SK-N-SH (cell line): ENCODE results near the gene MAP3K2. TPM values are rescaled to one million over a fixed set of nuclear protein-coding genes. Genes with fewer than 3 reads are reported as not detected.

Experiments used
- CTCF ChIA-PET: fragments of 300-600, 350-600 bp; formaldehyde crosslinking; extraction: SDS; loops from one replicate; lab custom pipeline; 2021; lab: Yijun Ruan, JAX
- POLR2A ChIA-PET: fragments of 350-600 bp; sonication (Branson Sonifier 250); formaldehyde crosslinking; extraction: SDS; loops from one replicate; lab custom pipeline; 2020; ENCODE audit warnings: antibody characterized with exemption, inconsistent platforms; lab: Yijun Ruan, JAX
- DNase-seq: peaks from one replicate; pipeline ENCODE4 v3.0.0; 2012
- H2AFZ ChIP-seq: fragments of 200-600 bp; sonication (generic); 2 replicates; pipeline ENCODE4 v1.8.1; 2016; ENCODE audit warnings: antibody characterized with exemption, mild to moderate bottlenecking, low read depth
- H3F3A ChIP-seq: fragments of 200-600 bp; sonication (generic); replicated peaks from 2 replicates; pipeline ENCODE3; 2016; ENCODE audit warnings: antibody characterized with exemption, mild to moderate bottlenecking; ENCODE audit not compliant: insufficient read depth
- H3K27ac ChIP-seq, 2 experiments: fragments of 200-500 bp in 1 of 2; fragments of 200-600 bp in 1 of 2; sonication (Bioruptor generic) in 1 of 2; sonication (generic), shearing (Covaris generic) in 1 of 2; 2 replicates each; pipeline versions ENCODE4 v1.5.1 to v1.6.1; 2014 to 2016; ENCODE audit warnings: low read depth in 2 of 2, inconsistent platforms in 1 of 2, low read length in 1 of 2, mild to moderate bottlenecking in 1 of 2, mixed read lengths in 1 of 2
- H3K27me3 ChIP-seq: fragments of 200-600 bp; sonication (generic), shearing (Covaris generic); 2 replicates; pipeline ENCODE4 v1.6.1; 2016; ENCODE audit warnings: mixed run types; ENCODE audit not compliant: insufficient read depth
- H3K36me3 ChIP-seq, 2 experiments: fragments of 200-500 bp in 1 of 2; fragments of 200-600 bp in 1 of 2; sonication (Bioruptor generic) in 1 of 2; sonication (generic) in 1 of 2; replicated peaks in 1 of 2; 2 replicates each; pipeline versions ENCODE3 to v1.5.1; 2014 to 2016; ENCODE audit warnings: low read length in 1 of 2, mild to moderate bottlenecking in 1 of 2; ENCODE audit not compliant: insufficient read depth in 2 of 2, control insufficient read depth in 1 of 2
- H3K4me1 ChIP-seq, 2 experiments: fragments of 200-500 bp in 1 of 2; fragments of 200-600 bp in 1 of 2; sonication (Bioruptor generic) in 1 of 2; sonication (generic), shearing (Covaris generic) in 1 of 2; 2 replicates each; pipeline versions ENCODE4 v1.5.1 to v1.6.1; 2014 to 2016; ENCODE audit warnings: low read depth in 1 of 2, low read length in 1 of 2, mixed run types in 1 of 2; ENCODE audit not compliant: insufficient read depth in 2 of 2, control insufficient read depth in 1 of 2
- H3K4me2 ChIP-seq: fragments of 200-600 bp; sonication (generic), shearing (Covaris generic); 2 replicates; pipeline ENCODE4 v1.6.1; 2017; ENCODE audit warnings: mixed run types
- H3K4me3 ChIP-seq, 2 experiments: fragments of 200-500 bp in 1 of 2; fragments of 200-600 bp in 1 of 2; sonication (Bioruptor generic) in 1 of 2; sonication (generic), shearing (Covaris generic) in 1 of 2; 2 replicates each; pipeline versions ENCODE4 v1.5.1 to v1.8.1; 2014 to 2016; ENCODE audit warnings: low read depth in 2 of 2, inconsistent platforms in 1 of 2, low read length in 1 of 2, mild to moderate bottlenecking in 1 of 2, mixed read lengths in 1 of 2, moderate library complexity in 1 of 2
- H3K79me2 ChIP-seq: fragments of 200-600 bp; sonication (generic); 2 replicates; pipeline ENCODE4 v1.8.1; 2017; ENCODE audit warnings: mild to moderate bottlenecking; ENCODE audit not compliant: insufficient read depth
- H3K9ac ChIP-seq: fragments of 200-600 bp; sonication (generic); 2 replicates; pipeline ENCODE4 v1.6.1; 2017; ENCODE audit warnings: mixed run types
- H3K9me2 ChIP-seq: fragments of 200-600 bp; sonication (generic); 2 replicates; pipeline ENCODE4 v1.6.1; 2017; ENCODE audit warnings: mixed run types
- H3K9me3 ChIP-seq: fragments of 200-600 bp; sonication (generic); 2 replicates; pipeline ENCODE4 v1.6.1; 2017; ENCODE audit warnings: mixed run types, mild to moderate bottlenecking, moderate library complexity
- H4K20me1 ChIP-seq: fragments of 200-600 bp; sonication (generic); 2 replicates; pipeline ENCODE4 v1.6.1; 2017; ENCODE audit warnings: mild to moderate bottlenecking, mixed run types; ENCODE audit not compliant: insufficient read depth
- EP300 ChIP-seq, 2 experiments: IDR thresholded peaks; 2 replicates each; pipeline versions ENCODE4 v1.4.0 to v1.6.1; 2012; ENCODE audit warnings: borderline replicate concordance in 1 of 2, low read depth in 1 of 2, low read length in 1 of 2
- EZH2phosphoT487 ChIP-seq: fragments of 200-600 bp; sonication (generic); IDR thresholded peaks from 2 replicates; pipeline ENCODE4 v1.6.1; 2017; ENCODE audit warnings: low read depth, mixed run types, mild to moderate bottlenecking, antibody characterized with exemption, moderate library complexity, borderline replicate concordance
- FOXJ3 ChIP-seq: sonication (generic); formaldehyde crosslinking; IDR thresholded peaks from 2 replicates; pipeline ENCODE4 v1.5.1; 2020; ENCODE audit warnings: mild to moderate bottlenecking, missing genetic modification reagents
- FOXM1 ChIP-seq: IDR thresholded peaks from 2 replicates; pipeline ENCODE4 v1.4.0; 2012; ENCODE audit warnings: low read depth, mild to moderate bottlenecking
- GABPA ChIP-seq: IDR thresholded peaks from 2 replicates; pipeline ENCODE4 v1.4.0; 2012; ENCODE audit warnings: low read depth, mild to moderate bottlenecking
- GATA2 ChIP-seq: sonication (generic); formaldehyde crosslinking; IDR thresholded peaks from 2 replicates; pipeline ENCODE4 v1.5.0; 2020; ENCODE audit warnings: mild to moderate bottlenecking, missing genetic modification reagents
- JUND ChIP-seq: IDR thresholded peaks from 2 replicates; pipeline ENCODE4 v1.4.0; 2012
- NFIC ChIP-seq: IDR thresholded peaks from 2 replicates; pipeline ENCODE4 v1.4.0; 2012; ENCODE audit warnings: borderline replicate concordance
- PBX3 ChIP-seq: IDR thresholded peaks from 2 replicates; pipeline ENCODE4; 2012
- RAD21 ChIP-seq: IDR thresholded peaks from 2 replicates; pipeline ENCODE4 v1.6.1; 2012; ENCODE audit warnings: mild to moderate bottlenecking, low read length
- RCOR1 ChIP-seq: fragments of 150-350 bp; IDR thresholded peaks from 2 replicates; pipeline ENCODE4 v1.6.1; 2017; ENCODE audit warnings: antibody characterized with exemption, low read length
- RXRA ChIP-seq: IDR thresholded peaks from 2 replicates; pipeline ENCODE4 v1.4.0; 2012; ENCODE audit warnings: low read depth, mild to moderate bottlenecking, borderline replicate concordance
- SIN3A ChIP-seq: IDR thresholded peaks from 2 replicates; pipeline ENCODE4 v1.6.1; 2012; ENCODE audit warnings: low read depth, mild to moderate bottlenecking, low read length, moderate library complexity, borderline replicate concordance
- TAF1 ChIP-seq: IDR thresholded peaks from 2 replicates; pipeline ENCODE4 v1.6.1; 2012; ENCODE audit warnings: low read depth, mild to moderate bottlenecking, low read length, moderate library complexity, borderline replicate concordance
- WGBS: methylation state at CpG from one replicate; pipeline ENCODE4 v1.1.6; 2017; ENCODE audit warnings: low lambda C conversion rate; 5-methylcytosine and 5-hydroxymethylcytosine counted together
- polyA plus RNA-seq, 3 experiments: library from polyadenylated mRNA; depleted of rRNA; stranded (reverse); fragments of >200 nt; gene quantifications; 2 replicates each; pipeline ENCODE4 v1.2.3, GENCODE V29; 2012
- TF ChIP-seq, protein P1 (sequence below): fragments of 150-350 bp; IDR thresholded peaks from 2 replicates; pipeline ENCODE4 v1.6.1; 2016; ENCODE audit warnings: mild to moderate bottlenecking, low read depth, low read length
- TF ChIP-seq, protein P2 (sequence below): fragments of 200-600 bp; sonication (generic); IDR thresholded peaks from 2 replicates; pipeline ENCODE4 v1.6.1; 2017; ENCODE audit warnings: antibody characterized with exemption, mild to moderate bottlenecking, moderate library complexity
- TF ChIP-seq, protein P3 (sequence below): IDR thresholded peaks from 2 replicates; pipeline ENCODE4 v1.4.0; 2012; ENCODE audit warnings: low read depth, borderline replicate concordance

Gene MAP3K2
- polyA plus RNA-seq, 1 of the 3 experiments (the other 2 are of a cell fraction) = 2.7 TPM

DNA sequence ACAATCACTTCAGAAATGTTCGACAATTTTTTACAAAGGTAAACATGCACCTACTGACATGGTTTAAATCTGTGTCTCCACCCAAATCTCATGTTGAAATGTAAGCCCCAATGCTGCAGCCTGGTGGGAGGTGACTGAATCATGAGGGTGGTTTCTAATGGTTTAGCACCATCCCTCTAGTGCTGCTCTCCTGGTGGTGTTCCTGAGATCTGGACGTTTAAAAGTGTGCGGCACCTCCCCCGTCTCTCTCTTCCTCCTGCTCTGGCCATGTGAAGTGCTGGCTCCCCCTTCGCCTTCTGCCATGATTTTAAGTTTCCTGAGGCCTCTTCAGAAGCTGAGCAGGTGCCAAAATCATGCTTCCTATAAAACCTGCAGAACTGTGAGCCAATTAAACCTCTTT, 28.3 kb downstream of the MAP3K2 start:
- WGBS = 79% methylated on average over 5 of the region's 5 CpGs
- Histone ChIP-seq H3K27ac (no peak overlapping the region), H2AFZ (no peak overlapping the region), H3K4me2 (no peak overlapping the region), H3K4me1 (peaks cover 10 to 15% of the 10 kb centered on the region in 2 experiments; a peak in 3 of 4 replicates), H3F3A (peaks cover 6% of the 10 kb centered on the region), H3K9me2 (no peaks in the 10 kb centered on the region), H3K4me3 (no peak overlapping the region), H3K9me3 (no peaks in the 10 kb centered on the region), H3K27me3 (no peaks in the 10 kb centered on the region), H3K79me2 (peaks cover 100% of the 10 kb centered on the region), H3K9ac (no peak overlapping the region), H3K36me3 (peaks cover 0 to 6% of the 10 kb centered on the region in 2 experiments), H4K20me1 (peaks cover 81% of the 10 kb centered on the region)
- CTCF ChIA-PET = interaction anchor here (0.6 kb wide), 1 partner anchor 1377 kb away, joined by 3 read pairs; no protein-coding TSS in a partner anchor
- TF ChIP-seq, protein P1, sequence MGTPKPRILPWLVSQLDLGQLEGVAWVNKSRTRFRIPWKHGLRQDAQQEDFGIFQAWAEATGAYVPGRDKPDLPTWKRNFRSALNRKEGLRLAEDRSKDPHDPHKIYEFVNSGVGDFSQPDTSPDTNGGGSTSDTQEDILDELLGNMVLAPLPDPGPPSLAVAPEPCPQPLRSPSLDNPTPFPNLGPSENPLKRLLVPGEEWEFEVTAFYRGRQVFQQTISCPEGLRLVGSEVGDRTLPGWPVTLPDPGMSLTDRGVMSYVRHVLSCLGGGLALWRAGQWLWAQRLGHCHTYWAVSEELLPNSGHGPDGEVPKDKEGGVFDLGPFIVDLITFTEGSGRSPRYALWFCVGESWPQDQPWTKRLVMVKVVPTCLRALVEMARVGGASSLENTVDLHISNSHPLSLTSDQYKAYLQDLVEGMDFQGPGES = no peak
- TF ChIP-seq GABPA (no peak), RAD21 (no peak), RXRA (no peak)
- POLR2A ChIA-PET = no interaction called here
- DNase-seq = no peak

DNA sequence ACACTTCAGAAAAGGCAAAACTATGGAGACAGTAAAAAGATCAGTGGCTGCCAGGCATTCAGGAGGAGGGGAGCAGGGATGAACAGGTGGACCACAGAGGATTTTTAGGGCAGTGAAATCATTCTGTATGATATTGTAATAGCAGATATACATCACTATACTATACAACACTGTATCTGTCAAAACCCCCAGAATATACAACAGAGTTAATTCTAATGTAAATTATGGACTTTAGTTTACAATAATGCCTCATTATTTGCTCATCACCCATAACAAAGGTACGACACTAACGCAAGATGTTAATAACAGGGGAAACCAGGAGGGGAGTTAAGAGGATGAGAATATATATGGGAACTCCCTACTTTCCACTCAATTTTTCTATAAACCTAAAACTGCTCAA, 28.8 kb downstream of the MAP3K2 start:
- H3K4me3 ChIP-seq = no peak overlapping the region
- H3K9ac ChIP-seq = no peak overlapping the region
- H3K79me2 ChIP-seq = peaks cover 100% of the 10 kb centered on the region
- H3K9me3 ChIP-seq = no peaks in the 10 kb centered on the region
- peaks cover 10 to 15% of the 10 kb centered on the region in 2 experiments; a peak in 3 of 4 replicates for H3K4me1 ChIP-seq
- 100% methylated on average over 2 of the region's 2 CpGs for WGBS
- no peak overlapping the region for H3K4me2 ChIP-seq
- H4K20me1 ChIP-seq = peaks cover 80% of the 10 kb centered on the region
- no peaks in the 10 kb centered on the region for H3K9me2 ChIP-seq
- ChIA-PET CTCF (no interaction called here), POLR2A (no interaction called here)
- H3F3A ChIP-seq = peaks cover 6% of the 10 kb centered on the region
- peaks cover 0 to 6% of the 10 kb centered on the region in 2 experiments for H3K36me3 ChIP-seq
- TF ChIP-seq RXRA = no peak
- TF ChIP-seq EP300 (IDR thresholded peaks at IDR 0.05; ENCODE audit: borderline replicate concordance in 1 of 2, low read depth in 1 of 2, low read length in 1 of 2) = no peak
- TF ChIP-seq, protein P2, sequence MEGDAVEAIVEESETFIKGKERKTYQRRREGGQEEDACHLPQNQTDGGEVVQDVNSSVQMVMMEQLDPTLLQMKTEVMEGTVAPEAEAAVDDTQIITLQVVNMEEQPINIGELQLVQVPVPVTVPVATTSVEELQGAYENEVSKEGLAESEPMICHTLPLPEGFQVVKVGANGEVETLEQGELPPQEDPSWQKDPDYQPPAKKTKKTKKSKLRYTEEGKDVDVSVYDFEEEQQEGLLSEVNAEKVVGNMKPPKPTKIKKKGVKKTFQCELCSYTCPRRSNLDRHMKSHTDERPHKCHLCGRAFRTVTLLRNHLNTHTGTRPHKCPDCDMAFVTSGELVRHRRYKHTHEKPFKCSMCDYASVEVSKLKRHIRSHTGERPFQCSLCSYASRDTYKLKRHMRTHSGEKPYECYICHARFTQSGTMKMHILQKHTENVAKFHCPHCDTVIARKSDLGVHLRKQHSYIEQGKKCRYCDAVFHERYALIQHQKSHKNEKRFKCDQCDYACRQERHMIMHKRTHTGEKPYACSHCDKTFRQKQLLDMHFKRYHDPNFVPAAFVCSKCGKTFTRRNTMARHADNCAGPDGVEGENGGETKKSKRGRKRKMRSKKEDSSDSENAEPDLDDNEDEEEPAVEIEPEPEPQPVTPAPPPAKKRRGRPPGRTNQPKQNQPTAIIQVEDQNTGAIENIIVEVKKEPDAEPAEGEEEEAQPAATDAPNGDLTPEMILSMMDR = no peak
- no peak for TF ChIP-seq FOXJ3 (CRISPR knock-in tag)
- TF ChIP-seq EZH2phosphoT487 = no peak
- TF ChIP-seq SIN3A = no peak
- no peak for TF ChIP-seq FOXM1
- TF ChIP-seq PBX3 = no peak
- no peak for TF ChIP-seq GATA2 (CRISPR knock-in tag)
- TF ChIP-seq TAF1 = no peak
- TF ChIP-seq RCOR1 = no peak
- no peak for TF ChIP-seq RAD21
- no peak for TF ChIP-seq NFIC
- TF ChIP-seq JUND = no peak
- no peak for TF ChIP-seq GABPA
- TF ChIP-seq, protein P3, sequence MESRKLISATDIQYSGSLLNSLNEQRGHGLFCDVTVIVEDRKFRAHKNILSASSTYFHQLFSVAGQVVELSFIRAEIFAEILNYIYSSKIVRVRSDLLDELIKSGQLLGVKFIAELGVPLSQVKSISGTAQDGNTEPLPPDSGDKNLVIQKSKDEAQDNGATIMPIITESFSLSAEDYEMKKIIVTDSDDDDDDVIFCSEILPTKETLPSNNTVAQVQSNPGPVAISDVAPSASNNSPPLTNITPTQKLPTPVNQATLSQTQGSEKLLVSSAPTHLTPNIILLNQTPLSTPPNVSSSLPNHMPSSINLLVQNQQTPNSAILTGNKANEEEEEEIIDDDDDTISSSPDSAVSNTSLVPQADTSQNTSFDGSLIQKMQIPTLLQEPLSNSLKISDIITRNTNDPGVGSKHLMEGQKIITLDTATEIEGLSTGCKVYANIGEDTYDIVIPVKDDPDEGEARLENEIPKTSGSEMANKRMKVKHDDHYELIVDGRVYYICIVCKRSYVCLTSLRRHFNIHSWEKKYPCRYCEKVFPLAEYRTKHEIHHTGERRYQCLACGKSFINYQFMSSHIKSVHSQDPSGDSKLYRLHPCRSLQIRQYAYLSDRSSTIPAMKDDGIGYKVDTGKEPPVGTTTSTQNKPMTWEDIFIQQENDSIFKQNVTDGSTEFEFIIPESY = no peak
- no peak overlapping the region for H2AFZ ChIP-seq
- H3K27me3 ChIP-seq = no peaks in the 10 kb centered on the region
- no peak for DNase-seq
- no peak overlapping the region for H3K27ac ChIP-seq
